Mucosa of stomach (tissue), 1 donor: ENCODE measurements around the gene MMAB.

Experiments used
- H3K27me3 ChIP-seq: one replicate; pipeline ENCODE4 v1.7.0; 2013; ENCODE audit warnings: mild to moderate bottlenecking, low read length; ENCODE audit not compliant: control insufficient read depth, insufficient read depth
- H3K36me3 ChIP-seq: one replicate; pipeline ENCODE4 v1.7.0; 2013; ENCODE audit warnings: low read length; ENCODE audit not compliant: control insufficient read depth, insufficient read depth
- H3K4me1 ChIP-seq: one replicate; pipeline ENCODE4 v1.7.0; 2013; ENCODE audit warnings: mild to moderate bottlenecking, low read length; ENCODE audit not compliant: control insufficient read depth, insufficient read depth
- H3K4me3 ChIP-seq: one replicate; pipeline ENCODE4 v1.7.0; 2013; ENCODE audit warnings: low read length
- H3K9ac ChIP-seq: one replicate; pipeline ENCODE4 v1.7.0; 2013; ENCODE audit warnings: mild to moderate bottlenecking, low read length, moderate library complexity
- H3K9me3 ChIP-seq: one replicate; pipeline ENCODE4 v1.7.0; 2013; ENCODE audit warnings: mild to moderate bottlenecking, low read length, moderate library complexity; ENCODE audit not compliant: control insufficient read depth
- donor health status: Pancreatic carcinoma.

MMAB gene

DNA sequence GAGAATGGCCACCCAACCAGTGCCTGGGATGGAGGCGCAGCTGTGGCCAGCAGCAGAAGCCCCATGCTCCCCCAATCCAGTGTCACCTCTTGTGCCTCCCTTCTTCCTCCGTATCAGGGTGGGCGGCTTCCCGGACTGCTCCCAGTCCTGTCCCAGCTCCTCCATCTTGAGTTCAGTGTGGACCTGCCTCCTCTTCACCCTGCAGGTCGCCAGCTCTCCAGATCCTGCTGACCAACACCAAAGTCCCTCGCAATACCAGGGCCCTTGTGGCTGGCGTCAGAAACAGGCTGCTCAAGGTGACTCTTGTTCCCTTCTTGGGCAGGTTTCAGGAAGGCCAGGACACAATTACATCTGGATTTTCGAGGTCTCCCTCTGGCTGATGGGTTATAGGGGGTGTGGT lies 17.3 kb upstream of the MMAB start:
- no peak overlapping the region for H3K4me3 ChIP-seq
- no peaks in the 10 kb centered on the region for H3K9me3 ChIP-seq
- H3K4me1 ChIP-seq = no peaks in the 10 kb centered on the region
- no peak overlapping the region for H3K9ac ChIP-seq
- H3K36me3 ChIP-seq = peaks cover 17% of the 10 kb centered on the region
- no peaks in the 10 kb centered on the region for H3K27me3 ChIP-seq

DNA sequence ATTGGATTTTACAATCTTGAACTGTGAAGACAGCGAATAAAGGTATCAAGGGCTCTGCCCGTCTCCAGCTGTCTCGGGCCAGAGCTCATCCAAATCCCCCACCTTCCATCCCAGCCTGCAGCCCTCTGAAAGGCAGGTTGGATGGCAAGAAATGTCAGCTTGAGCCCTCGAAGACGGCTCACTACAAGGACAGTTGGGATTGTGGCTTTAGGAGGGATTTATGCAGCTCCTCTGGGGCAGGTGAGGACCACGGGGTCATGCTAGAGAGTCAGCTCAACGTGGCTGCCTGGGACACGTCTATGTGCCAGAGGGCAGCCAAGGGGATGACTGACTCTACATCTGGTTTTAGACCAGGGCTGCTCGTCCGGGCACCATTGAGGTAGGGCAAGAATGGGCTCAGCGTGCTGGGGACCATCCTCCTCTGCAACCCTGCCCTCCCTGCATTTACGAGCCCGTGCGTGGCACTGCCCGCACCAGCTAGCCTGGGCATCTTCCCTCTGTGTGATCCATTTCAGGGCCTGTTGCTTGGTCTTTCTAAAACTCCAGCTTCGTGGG lies 16.5 kb upstream of the MMAB start:
- Histone ChIP-seq H3K27me3 (no peaks in the 10 kb centered on the region), H3K4me1 (no peaks in the 10 kb centered on the region), H3K9ac (no peak overlapping the region), H3K9me3 (no peaks in the 10 kb centered on the region), H3K4me3 (no peak overlapping the region), H3K36me3 (peaks cover 13% of the 10 kb centered on the region)

DNA sequence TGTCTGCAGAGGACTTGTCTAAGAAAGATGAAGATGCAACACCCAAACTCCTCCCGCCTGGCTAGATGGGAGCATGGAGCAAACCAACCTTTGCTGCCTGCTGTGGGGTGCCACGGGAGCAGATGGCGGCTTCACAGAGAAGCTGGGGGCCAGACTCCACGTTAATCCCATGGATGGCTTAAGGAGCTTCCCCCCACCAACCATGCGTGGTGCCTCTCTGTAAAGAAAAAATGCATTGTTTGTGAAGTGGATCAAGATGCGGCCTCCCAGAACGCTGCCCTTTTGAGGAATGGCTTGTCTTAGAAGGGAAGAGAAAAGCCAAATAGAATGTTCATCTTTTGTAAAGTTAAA lies 15.9 kb upstream of the MMAB start:
- H3K36me3 ChIP-seq = peaks cover 7% of the 10 kb centered on the region
- H3K9me3 ChIP-seq = no peaks in the 10 kb centered on the region
- no peak overlapping the region for H3K4me3 ChIP-seq
- H3K27me3 ChIP-seq = no peaks in the 10 kb centered on the region
- no peaks in the 10 kb centered on the region for H3K4me1 ChIP-seq
- H3K9ac ChIP-seq = no peak overlapping the region

DNA sequence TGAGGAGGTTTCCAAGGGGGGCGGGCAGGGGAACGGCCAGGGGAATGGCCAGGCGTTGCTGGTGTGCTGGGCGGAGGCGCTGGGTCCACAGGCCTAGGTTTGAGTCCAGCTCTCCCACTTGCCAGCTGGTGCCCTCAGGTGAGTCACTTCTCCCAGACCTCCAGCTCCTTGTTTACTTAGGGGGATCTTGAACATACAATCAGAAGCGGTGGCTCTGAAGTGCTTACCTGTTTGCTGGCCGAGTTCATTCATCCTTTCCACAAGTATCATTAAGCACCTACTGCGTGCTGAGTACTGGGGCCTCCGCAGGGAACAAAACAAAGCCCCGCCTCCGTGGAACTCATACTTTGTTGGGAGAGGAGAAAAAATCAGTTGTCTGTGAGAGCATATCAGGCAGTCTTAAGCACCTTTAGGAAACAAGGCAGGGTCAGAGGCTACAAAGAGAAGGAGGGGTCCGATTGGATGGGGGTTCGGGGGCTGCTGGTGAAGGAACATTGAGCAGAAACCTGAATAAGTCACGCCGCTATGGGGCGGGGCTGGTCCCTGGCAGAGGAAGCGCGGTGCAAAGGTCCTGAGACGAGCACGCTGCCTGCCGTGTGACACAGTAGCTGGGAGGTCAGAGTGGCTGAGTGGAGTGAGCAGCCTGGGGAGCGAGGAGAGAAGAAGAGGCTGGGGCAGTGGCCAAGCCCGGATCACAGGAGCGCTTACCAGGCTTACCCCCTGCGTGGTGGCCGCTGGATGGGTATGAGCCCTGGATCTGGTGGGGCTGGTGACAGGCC lies 15.3 kb upstream of the MMAB start:
- Histone ChIP-seq H3K9ac (no peak overlapping the region), H3K4me1 (no peaks in the 10 kb centered on the region), H3K27me3 (no peaks in the 10 kb centered on the region), H3K4me3 (no peak overlapping the region), H3K36me3 (peaks cover 7% of the 10 kb centered on the region), H3K9me3 (no peaks in the 10 kb centered on the region)

DNA sequence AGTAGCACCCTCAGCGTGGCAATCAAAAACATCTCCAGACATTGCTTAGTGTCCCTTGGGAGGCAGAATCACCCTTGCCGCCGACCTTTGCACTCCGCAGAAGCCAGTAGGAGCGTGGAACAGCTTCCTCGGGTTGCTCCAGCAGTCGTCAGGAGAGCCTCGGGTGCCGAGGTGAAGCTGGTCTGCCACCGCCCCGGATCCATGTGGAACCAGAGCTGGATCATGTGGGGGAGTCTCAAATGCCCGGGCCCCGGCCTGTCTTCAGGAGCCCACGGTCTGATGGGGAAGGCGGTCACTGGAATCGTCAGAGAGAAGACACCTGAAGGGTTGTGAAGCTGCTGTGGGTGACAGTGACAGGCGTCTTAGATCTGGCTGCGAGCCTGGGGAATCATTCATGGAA lies 14.6 kb upstream of the MMAB start:
- no peaks in the 10 kb centered on the region for H3K27me3 ChIP-seq
- peaks cover 9% of the 10 kb centered on the region for H3K36me3 ChIP-seq
- no peak overlapping the region for H3K9ac ChIP-seq
- H3K4me3 ChIP-seq = no peak overlapping the region
- no peaks in the 10 kb centered on the region for H3K9me3 ChIP-seq
- H3K4me1 ChIP-seq = no peaks in the 10 kb centered on the region

DNA sequence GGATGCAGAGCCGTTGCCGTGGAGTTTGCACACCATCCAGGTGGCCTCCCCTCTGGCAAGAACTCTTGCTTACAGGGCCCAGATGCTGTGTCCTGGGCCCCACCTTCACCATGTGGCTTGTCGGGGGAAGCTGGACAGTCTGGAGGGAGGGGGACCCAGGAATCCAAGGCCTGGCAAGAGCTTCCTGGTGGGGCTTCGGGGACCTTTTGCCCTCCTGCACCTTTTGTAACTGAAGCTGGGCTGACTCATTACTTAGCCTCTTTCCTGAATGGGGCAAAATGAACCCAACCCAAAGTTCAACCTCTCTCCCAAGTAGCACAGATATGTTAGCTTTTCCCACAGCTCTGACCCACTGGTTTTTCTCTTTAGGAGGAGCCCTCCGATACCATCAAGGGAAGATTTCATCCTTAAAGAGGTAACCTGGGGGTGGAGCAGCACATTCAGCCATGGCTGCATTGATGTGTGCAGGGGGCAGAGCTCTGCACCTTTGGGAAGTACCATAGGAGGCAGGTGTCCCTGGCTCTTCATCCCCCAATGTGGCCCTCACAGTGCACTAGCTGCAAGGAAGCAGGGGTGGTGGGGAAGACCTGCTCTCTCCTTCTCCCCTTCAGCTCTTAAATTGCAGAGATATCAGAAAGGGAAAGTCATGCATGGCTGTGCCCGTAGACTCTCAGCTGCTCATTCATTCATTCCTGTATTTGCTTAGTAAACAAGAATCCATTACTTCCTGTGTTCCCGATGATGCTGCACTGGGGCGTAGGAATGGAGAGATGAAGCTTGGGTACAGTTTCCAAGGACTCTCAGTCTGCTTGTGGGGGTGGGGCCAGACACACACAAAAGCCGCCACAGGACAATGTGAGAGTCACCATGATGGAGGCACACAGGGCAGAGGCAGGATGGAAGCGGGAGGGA lies 13.3 kb upstream of the MMAB start:
- H3K27me3 ChIP-seq = no peaks in the 10 kb centered on the region
- H3K4me1 ChIP-seq = no peaks in the 10 kb centered on the region
- peaks cover 8% of the 10 kb centered on the region for H3K36me3 ChIP-seq
- H3K9ac ChIP-seq = no peak overlapping the region
- H3K4me3 ChIP-seq = no peak overlapping the region
- H3K9me3 ChIP-seq = no peaks in the 10 kb centered on the region

DNA sequence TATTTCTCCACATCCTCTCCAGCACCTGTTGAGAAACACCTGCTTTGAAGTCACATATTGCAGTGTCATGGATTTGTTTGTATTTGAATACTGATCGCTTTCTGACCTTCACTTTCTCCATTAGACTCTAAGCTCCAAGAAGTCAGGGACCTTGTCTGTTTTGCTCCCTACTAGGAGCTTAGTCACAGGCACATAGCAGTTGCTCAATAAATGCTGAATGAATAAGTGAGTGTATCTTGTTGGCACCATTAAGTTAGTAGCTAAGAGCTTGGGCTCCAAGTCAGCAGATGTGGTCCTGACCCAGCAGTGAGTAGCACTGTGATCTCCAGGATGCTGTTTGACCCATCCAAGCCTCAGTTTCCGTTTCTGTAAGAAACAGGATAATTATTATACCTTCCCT lies 10.4 kb upstream of the MMAB start:
- Histone ChIP-seq H3K4me3 (no peak overlapping the region), H3K36me3 (peaks cover 8% of the 10 kb centered on the region), H3K4me1 (no peaks in the 10 kb centered on the region), H3K9me3 (no peaks in the 10 kb centered on the region), H3K9ac (no peak overlapping the region), H3K27me3 (no peaks in the 10 kb centered on the region)

DNA sequence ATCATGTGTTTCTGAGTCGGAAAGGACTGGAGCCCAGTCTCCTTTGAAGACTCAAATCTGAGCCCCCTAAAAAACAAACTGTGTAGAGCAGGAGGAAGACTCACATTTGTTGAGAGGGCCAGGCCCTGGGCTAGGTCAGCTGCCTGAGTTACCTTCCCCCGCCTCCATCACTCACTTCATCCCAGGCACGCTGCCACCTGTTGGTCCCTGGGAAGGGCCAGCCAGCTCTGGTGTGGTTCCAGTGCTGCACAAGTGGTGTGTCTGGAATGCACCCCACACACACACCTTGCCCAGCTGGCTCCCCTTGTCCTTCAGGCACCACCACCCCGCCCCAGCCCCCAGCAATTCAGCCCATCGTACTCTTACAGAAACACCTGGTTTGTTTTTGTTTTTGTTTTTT lies 9.3 kb upstream of the MMAB start:
- Histone ChIP-seq H3K36me3 (peaks cover 8% of the 10 kb centered on the region), H3K9me3 (no peaks in the 10 kb centered on the region), H3K27me3 (no peaks in the 10 kb centered on the region), H3K4me1 (no peaks in the 10 kb centered on the region), H3K9ac (no peak overlapping the region), H3K4me3 (no peak overlapping the region)

DNA sequence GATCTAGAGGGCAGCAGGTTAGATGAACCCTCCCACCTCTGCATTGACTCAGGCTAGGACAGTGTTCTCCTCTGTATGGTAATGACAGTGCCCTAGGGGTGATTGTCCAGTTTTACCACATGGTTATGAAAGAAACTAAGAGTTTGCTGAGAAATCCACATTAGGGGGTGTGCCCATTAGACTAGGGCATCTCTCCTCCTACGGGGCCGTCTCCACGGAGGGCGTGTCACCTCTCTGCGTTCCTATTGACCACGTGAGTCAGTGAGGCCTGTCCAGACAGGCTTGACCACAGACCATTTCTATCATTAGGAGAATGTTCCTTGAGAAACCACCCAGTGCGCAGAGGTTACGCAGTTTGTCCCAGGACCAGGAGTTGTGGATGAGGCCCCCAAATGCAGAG lies 8.6 kb upstream of the MMAB start:
- H3K4me1 ChIP-seq = no peaks in the 10 kb centered on the region
- H3K9me3 ChIP-seq = no peaks in the 10 kb centered on the region
- H3K4me3 ChIP-seq = no peak overlapping the region
- no peaks in the 10 kb centered on the region for H3K27me3 ChIP-seq
- peaks cover 8% of the 10 kb centered on the region for H3K36me3 ChIP-seq
- no peak overlapping the region for H3K9ac ChIP-seq

DNA sequence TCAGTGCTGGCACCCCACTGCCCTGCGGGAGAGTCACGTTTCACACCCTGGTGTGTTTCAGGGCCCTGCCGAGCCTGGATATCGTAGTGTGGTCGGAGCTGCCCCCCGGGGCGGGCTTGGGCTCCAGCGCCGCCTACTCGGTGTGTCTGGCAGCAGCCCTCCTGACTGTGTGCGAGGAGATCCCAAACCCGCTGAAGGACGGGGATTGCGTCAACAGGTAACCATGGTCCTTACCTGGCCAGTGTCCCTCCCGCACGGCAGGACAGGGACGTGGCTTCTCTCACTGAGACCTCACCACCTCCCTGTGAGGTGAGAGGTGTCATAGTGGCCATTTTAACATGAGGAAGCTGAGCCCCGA lies 8.0 kb upstream of the MMAB start:
- peaks cover 8% of the 10 kb centered on the region for H3K36me3 ChIP-seq

DNA sequence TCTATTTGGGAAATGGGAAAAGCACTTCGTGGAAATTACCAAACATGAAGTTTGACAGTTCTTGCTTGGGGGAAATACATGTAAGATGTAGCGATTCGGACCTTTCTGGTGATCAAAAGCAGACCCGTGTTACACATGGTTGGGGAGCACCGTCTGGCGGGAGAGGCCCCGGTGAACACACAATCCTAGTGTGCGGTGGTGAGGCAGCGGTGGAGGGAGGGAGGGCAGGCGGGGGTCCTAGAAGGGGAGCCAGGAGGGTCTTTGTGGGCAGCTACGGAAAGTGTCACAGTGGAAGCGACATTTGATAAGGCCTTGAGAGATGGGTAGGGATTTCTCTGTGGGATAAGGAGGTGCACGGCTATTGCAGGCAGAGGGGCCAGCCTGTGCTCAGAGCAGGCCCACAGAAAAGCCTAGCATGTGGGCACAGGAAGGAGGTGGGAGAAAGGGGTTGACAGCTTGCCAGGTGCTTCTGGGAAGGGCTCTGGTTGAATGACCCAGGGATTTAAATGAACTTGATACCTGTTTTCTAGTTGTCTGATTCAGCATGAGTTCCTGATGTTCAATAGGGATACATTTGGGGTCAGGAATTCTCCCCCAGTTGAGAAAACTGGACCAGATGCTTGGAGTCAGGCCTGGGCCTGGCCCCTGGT lies 7.5 kb upstream of the MMAB start:
- Histone ChIP-seq H3K27me3 (no peaks in the 10 kb centered on the region), H3K9ac (no peak overlapping the region), H3K4me3 (no peak overlapping the region), H3K36me3 (peaks cover 8% of the 10 kb centered on the region), H3K9me3 (no peaks in the 10 kb centered on the region), H3K4me1 (peaks cover under 1% of the 10 kb centered on the region)

More for the DNA sequence above, 8.0 kb upstream of the MMAB start:
- H3K4me1 ChIP-seq = no peaks in the 10 kb centered on the region
- no peaks in the 10 kb centered on the region for H3K9me3 ChIP-seq
- H3K4me3 ChIP-seq = no peak overlapping the region
- no peak overlapping the region for H3K9ac ChIP-seq
- no peaks in the 10 kb centered on the region for H3K27me3 ChIP-seq

DNA sequence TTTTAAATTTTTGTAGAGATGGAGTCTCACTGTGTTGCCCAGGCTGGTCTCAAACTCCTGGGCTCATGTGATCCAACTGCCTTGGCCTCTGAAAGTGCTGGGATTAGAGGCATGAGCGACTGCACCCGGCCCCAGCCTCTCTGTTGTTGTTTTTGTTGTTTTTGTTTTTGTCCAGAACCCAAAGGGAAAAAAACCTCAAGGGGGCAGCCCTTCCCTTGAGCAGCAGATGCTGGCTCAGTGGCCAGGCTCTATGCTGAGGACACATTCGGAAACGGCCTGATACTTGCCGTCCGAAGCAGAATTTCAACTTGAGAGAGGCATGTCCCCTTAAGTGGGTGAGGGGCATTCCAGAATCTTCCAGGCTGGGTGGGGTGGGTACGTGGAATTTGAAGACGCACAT lies 7.0 kb upstream of the MMAB start:
- H3K9ac ChIP-seq = no peak overlapping the region
- peaks cover 5% of the 10 kb centered on the region for H3K4me1 ChIP-seq
- H3K4me3 ChIP-seq = no peak overlapping the region
- no peaks in the 10 kb centered on the region for H3K9me3 ChIP-seq
- peaks cover 8% of the 10 kb centered on the region for H3K36me3 ChIP-seq
- H3K27me3 ChIP-seq = no peaks in the 10 kb centered on the region
